Prostate gland (tissue), 2 donors: ENCODE data around the gene SERPINE2.

ENCODE experiments used
- CTCF ChIP-seq, 4 experiments: fragments of 200-600 bp in 2 of 4; fragments of 450-650 bp in 2 of 4; sonication (generic) in 2 of 4; IDR thresholded peaks; 1 replicate in 3 of 4; 2 replicates in 1 of 4; pipeline ENCODE4 v1.5.1; 2016 to 2019; ENCODE audit warnings: antibody characterized with exemption in 4 of 4, mild to moderate bottlenecking in 2 of 4, moderate library complexity in 2 of 4
- POLR2AphosphoS5 ChIP-seq: sonication (generic); formaldehyde crosslinking; IDR thresholded peaks from one replicate; pipeline ENCODE4 v1.6.1; 2017; ENCODE audit warnings: antibody characterized with exemption

GRCh38 chr2:224027931-224028330 is 11.2 kb downstream of the SERPINE2 start:
- no peak for TF ChIP-seq CTCF (IDR thresholded peaks at IDR 0.05)
- no peak for TF ChIP-seq POLR2AphosphoS5
